ENCODE measurements around the gene KRABD2.

GRCh38 chr17:8360751-8361150, 15.8 kb downstream of the KRABD2 start:
- no peak for TF ChIP-seq CTCF (IDR thresholded peaks at IDR 0.05)
- TF ChIP-seq EZH2phosphoT487 (IDR thresholded peaks at IDR 0.05) = no peak
- no peak for TF ChIP-seq EZH2 (IDR thresholded peaks at IDR 0.05)

Data from neural progenitor cell (in vitro differentiated cells).